C4-2B (cell line): ENCODE results near the gene ATAD3B.
A peak's percentile ranks its signal among the peaks of the same experiment; 100 is the strongest.

Experiments
- H3K27ac ChIP-seq: fragments of 450-650 bp; 2 replicates; pipeline ENCODE4 v1.5.1; 2017
- CTCF ChIP-seq: fragments of 450-650 bp; conservative IDR thresholded peaks from 2 replicates; pipeline ENCODE4 v1.5.1; 2017; ENCODE audit warnings: mild to moderate bottlenecking
- ZFX ChIP-seq: fragments of 450-650 bp; IDR thresholded peaks from 2 replicates; pipeline ENCODE4 v1.6.1; 2017

ATAD3B gene, protein sequence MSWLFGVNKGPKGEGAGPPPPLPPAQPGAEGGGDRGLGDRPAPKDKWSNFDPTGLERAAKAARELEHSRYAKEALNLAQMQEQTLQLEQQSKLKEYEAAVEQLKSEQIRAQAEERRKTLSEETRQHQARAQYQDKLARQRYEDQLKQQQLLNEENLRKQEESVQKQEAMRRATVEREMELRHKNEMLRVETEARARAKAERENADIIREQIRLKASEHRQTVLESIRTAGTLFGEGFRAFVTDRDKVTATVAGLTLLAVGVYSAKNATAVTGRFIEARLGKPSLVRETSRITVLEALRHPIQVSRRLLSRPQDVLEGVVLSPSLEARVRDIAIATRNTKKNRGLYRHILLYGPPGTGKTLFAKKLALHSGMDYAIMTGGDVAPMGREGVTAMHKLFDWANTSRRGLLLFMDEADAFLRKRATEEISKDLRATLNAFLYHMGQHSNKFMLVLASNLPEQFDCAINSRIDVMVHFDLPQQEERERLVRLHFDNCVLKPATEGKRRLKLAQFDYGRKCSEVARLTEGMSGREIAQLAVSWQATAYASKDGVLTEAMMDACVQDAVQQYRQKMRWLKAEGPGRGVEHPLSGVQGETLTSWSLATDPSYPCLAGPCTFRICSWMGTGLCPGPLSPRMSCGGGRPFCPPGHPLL

GRCh38 chr1:1471389-1472052 lies at the start of gene ATAD3B:
ATAD3B (plus strand) TSS chr1:1471765; CDS start chr1:1471885, 120 bp downstream.
- H3K27ac ChIP-seq = peak within 1 kb of the TSS; percentile 73
- TF ChIP-seq ZFX = no peak
- TF ChIP-seq CTCF = no peak

GRCh38 chr1:1421907-1422464 lies 49.6 kb upstream of the ATAD3B start:
- no peak overlapping the region for H3K27ac ChIP-seq
- TF ChIP-seq ZFX (no peak), CTCF (no peak)

- H3K27ac ChIP-seq = no peak overlapping the region
Observed at GRCh38 chr1:1422465-1423244, 48.9 kb upstream of the ATAD3B start.

DNA sequence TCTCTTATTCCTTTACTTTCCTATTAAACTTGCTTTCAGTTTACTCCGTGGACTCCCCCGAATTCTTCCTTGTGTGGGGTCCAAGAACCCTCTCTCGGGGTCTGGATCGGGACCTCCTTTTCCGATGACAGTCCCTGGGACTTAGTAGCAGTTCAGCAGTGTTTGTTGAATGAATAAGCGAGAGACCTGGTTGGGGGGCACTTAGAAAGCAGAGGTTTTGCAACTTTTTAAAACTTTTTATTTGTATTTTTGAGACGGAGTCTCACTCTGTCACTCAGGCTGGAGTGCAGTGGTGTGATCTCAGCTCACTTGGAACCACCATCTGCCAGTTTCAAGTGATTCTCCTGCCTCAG lies 48.3 kb upstream of the ATAD3B start:
- no peak overlapping the region for H3K27ac ChIP-seq

More at GRCh38 chr1:1422465-1423244, 48.9 kb upstream of the ATAD3B start:
- TF ChIP-seq ZFX = no peak
- TF ChIP-seq CTCF = no peak

DNA sequence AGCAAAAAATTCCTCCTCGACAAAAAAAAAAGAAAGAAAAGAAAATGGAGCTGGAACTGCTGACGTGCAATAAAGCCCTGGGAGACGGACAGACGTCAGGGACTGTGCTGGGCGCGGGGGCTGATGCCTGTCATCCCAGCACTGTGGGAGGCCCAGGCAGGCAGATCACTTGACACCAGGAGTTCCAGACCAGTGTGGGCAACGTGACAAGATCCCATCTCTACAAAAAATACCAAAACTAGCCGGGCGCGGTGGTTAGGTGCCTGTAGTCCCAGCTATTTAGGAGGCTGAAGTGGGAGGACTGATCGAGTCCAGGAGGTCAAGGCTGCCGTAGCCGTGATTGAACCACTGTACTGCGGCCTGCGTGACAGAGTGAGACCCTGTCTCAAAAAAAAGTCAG lies 46.9 kb upstream of the ATAD3B start:
- TF ChIP-seq ZFX = no peak
- no peak for TF ChIP-seq CTCF
- no peak overlapping the region for H3K27ac ChIP-seq

More for the DNA sequence above, 48.3 kb upstream of the ATAD3B start:
- TF ChIP-seq CTCF (no peak), ZFX (no peak)

DNA sequence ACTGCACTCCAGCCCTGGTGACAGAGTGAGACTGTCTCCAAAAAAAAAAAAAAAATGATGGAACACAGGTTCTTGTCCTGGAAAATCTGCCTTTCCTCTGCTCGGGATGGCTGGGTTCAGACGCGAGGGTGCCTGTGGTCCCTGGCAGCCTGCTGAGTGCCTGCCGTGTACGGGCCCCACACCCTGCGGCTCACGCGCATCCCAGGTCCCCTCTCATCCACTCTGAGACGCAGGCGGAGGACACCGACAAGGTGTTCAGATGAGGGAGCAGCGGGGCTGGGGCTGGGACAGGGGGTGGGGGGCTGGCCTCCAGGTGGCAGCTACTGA lies 46.2 kb upstream of the ATAD3B start:
- TF ChIP-seq CTCF (no peak), ZFX (no peak)
- H3K27ac ChIP-seq = no peak overlapping the region
